ENCODE results near the gene SUPT3H. TPM values are rescaled to one million over a fixed set of nuclear protein-coding genes. Genes with fewer than 3 reads are reported as not detected.

SUPT3H gene
- total RNA-seq, 2 donors from 2014 or later, result 5.3 to 6.6 TPM

DNA sequence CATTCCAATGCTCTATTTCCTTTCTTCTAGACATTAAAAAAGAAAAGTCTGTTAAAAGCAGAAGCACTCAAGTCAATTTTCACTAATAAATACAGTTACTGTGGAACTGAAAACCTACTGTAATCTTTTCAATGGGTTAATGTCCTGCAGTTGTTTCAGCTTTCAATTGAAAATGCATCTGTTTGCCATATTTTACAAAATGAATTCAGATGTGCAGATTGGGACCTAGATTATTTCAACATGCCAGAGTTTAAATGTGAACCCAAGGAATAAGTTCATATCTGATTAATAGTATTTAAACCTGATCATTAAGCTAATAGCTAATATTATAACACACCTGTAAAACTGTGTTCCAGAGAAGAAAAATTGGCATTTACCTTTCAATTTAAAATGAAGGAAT, 9.7 kb downstream of the SUPT3H start:
- H3K27me3 ChIP-seq (replicated peaks; ENCODE audit: insufficient read depth), result no peaks in the 10 kb centered on the region
- no peaks in the 10 kb centered on the region for H3K36me3 ChIP-seq
- no peaks in the 10 kb centered on the region for H3K4me1 ChIP-seq (ENCODE audit: control insufficient read depth in 1 of 2, low read depth in 2 of 2)
- no peak for DNase-seq (ENCODE audit: low spot score)
- TF ChIP-seq, protein P1, sequence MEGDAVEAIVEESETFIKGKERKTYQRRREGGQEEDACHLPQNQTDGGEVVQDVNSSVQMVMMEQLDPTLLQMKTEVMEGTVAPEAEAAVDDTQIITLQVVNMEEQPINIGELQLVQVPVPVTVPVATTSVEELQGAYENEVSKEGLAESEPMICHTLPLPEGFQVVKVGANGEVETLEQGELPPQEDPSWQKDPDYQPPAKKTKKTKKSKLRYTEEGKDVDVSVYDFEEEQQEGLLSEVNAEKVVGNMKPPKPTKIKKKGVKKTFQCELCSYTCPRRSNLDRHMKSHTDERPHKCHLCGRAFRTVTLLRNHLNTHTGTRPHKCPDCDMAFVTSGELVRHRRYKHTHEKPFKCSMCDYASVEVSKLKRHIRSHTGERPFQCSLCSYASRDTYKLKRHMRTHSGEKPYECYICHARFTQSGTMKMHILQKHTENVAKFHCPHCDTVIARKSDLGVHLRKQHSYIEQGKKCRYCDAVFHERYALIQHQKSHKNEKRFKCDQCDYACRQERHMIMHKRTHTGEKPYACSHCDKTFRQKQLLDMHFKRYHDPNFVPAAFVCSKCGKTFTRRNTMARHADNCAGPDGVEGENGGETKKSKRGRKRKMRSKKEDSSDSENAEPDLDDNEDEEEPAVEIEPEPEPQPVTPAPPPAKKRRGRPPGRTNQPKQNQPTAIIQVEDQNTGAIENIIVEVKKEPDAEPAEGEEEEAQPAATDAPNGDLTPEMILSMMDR (IDR thresholded peaks at IDR 0.05), result no peak
- H3K9me3 ChIP-seq, result no peaks in the 10 kb centered on the region
- no peak overlapping the region for H3K4me3 ChIP-seq
- no peak for ATAC-seq (ENCODE audit: insufficient number of reproducible peaks, low FRiP score, low read depth)
- no peak overlapping the region for H3K27ac ChIP-seq

DNA sequence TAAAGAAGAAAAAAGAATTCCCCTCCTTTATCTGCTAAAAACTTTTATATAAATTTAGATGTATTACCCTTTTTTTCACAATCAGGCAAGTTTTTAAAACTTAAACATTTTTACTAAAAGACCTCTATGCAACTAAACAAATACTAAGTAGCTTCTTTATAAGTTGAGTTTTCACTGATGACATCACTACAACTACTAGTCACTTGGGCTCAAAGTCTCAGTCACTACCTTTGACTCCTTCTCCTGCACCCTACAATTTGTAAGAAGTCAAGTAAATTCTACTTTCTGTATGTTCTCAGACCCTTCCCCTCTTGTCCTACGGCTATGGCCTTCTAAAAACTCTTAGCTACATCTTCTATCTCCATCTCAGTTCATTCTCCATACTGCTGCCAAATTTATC, 11.2 kb downstream of the SUPT3H start:
- DNase-seq (ENCODE audit: low spot score) (no peak), ATAC-seq (ENCODE audit: insufficient number of reproducible peaks, low FRiP score, low read depth) (no peak)
- H3K9me3 ChIP-seq, result no peaks in the 10 kb centered on the region
- H3K4me1 ChIP-seq (ENCODE audit: control insufficient read depth in 1 of 2, low read depth in 2 of 2), result no peaks in the 10 kb centered on the region
- no peak overlapping the region for H3K27ac ChIP-seq
- H3K27me3 ChIP-seq (replicated peaks; ENCODE audit: insufficient read depth), result no peaks in the 10 kb centered on the region
- no peaks in the 10 kb centered on the region for H3K36me3 ChIP-seq
- TF ChIP-seq, protein P1 (IDR thresholded peaks at IDR 0.05), result no peak
- no peak overlapping the region for H3K4me3 ChIP-seq

DNA sequence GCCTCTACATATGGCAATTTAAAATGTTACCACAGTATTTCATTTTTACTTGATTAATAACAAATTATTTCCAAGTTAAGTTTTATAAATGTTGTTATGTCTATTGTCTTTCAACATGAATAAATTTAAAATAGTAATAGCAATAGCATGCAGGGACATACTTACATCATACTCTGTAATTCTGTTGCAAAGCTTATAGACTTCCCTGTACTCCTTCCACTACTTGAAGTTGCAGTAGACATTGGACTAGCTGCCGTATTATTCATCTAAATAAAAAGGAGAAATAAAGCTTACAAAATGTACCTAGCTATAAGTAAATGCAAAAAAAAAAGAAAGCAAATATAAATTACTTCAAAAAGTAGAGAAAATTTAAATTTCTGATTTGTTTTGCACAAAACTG, 12.7 kb downstream of the SUPT3H start:
- ATAC-seq (ENCODE audit: insufficient number of reproducible peaks, low FRiP score, low read depth), result no peak
- H3K27me3 ChIP-seq (replicated peaks; ENCODE audit: insufficient read depth), result no peaks in the 10 kb centered on the region

DNA sequence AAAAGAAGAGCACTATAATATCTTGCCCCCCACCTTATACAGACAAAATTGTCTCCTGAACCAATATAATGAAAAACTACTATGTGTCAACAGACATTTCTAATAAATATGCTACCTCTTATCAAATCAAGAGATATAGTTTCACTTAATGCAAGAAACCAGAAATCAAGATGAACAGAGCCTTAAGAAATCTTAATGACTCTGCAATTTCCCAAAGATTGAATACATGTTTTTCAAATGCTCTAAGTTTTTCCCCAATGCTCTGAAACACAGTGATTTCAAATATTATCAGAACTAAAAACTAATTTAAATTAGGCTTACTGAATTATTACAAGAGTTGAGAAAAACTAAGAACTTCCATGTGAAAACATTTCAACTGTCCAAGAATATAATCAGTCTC, 13.3 kb downstream of the SUPT3H start:
- no peak overlapping the region for H3K27ac ChIP-seq
- no peaks in the 10 kb centered on the region for H3K4me1 ChIP-seq (ENCODE audit: control insufficient read depth in 1 of 2, low read depth in 2 of 2)
- no peaks in the 10 kb centered on the region for H3K27me3 ChIP-seq (replicated peaks; ENCODE audit: insufficient read depth)
- no peaks in the 10 kb centered on the region for H3K9me3 ChIP-seq
- TF ChIP-seq, protein P1 (IDR thresholded peaks at IDR 0.05), result no peak
- ATAC-seq (ENCODE audit: insufficient number of reproducible peaks, low FRiP score, low read depth) (no peak), DNase-seq (ENCODE audit: low spot score) (no peak)
- no peaks in the 10 kb centered on the region for H3K36me3 ChIP-seq
- H3K4me3 ChIP-seq, result no peak overlapping the region

More for the DNA sequence above, 12.7 kb downstream of the SUPT3H start:
- H3K4me3 ChIP-seq, result no peak overlapping the region
- no peaks in the 10 kb centered on the region for H3K36me3 ChIP-seq
- no peaks in the 10 kb centered on the region for H3K4me1 ChIP-seq (ENCODE audit: control insufficient read depth in 1 of 2, low read depth in 2 of 2)
- no peaks in the 10 kb centered on the region for H3K9me3 ChIP-seq
- TF ChIP-seq, protein P1 (IDR thresholded peaks at IDR 0.05), result no peak
- DNase-seq (ENCODE audit: low spot score), result no peak
- no peak overlapping the region for H3K27ac ChIP-seq

DNA sequence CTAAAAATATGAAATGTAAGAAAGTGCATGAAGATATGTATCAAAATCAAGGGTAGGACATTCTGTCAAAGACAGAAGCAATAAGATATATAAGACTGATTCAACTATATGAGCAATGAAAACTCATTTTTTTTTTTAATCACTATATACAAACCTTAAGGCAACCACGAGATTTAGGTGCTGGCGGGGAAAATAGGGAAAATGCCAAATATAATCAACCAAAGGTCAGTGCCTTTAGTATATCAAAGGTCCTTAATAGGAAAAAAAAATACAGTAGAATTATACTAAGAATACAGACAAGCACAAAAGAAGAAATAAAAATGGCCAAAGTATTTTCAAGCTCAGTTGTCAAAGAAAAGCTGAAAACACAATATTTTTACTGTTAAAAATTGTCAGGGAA, 24.1 kb downstream of the SUPT3H start:
- Histone ChIP-seq H3K27ac (no peak overlapping the region), H3K4me3 (no peak overlapping the region), H3K27me3 (replicated peaks; ENCODE audit: insufficient read depth) (no peaks in the 10 kb centered on the region), H3K4me1 (ENCODE audit: control insufficient read depth in 1 of 2, low read depth in 2 of 2) (peaks cover 0 to 6% of the 10 kb centered on the region in 2 donors), H3K36me3 (no peaks in the 10 kb centered on the region), H3K9me3 (no peaks in the 10 kb centered on the region)
- ATAC-seq (ENCODE audit: insufficient number of reproducible peaks, low FRiP score, low read depth), result no peak
- no peak for DNase-seq (ENCODE audit: low spot score)
- TF ChIP-seq, protein P1 (IDR thresholded peaks at IDR 0.05), result no peak
